GM13976 (cell line): Measurements from ENCODE around the gene BASP1.

Experiments
- DNase-seq: peaks from one replicate; pipeline ENCODE4 v3.0.0; 2012; ENCODE audit warnings: low spot score
- CTCF ChIP-seq: IDR thresholded peaks from 2 replicates; pipeline ENCODE4 v1.5.1; 2012; ENCODE audit warnings: borderline replicate concordance, mild to moderate bottlenecking; ENCODE audit not compliant: insufficient read depth; ENCODE audit errors: extremely low read depth, missing control alignments, control extremely low read depth
- in situ Hi-C: fragments of 300-500 bp; cut with MboI; formaldehyde crosslinking; loops from one replicate; pipeline ENCODE4 v1.12.0; 2022; ENCODE audit warnings: low sequenced_read_pairs, mixed read lengths, inconsistent platforms; ENCODE audit not compliant: unreplicated experiment

BASP1 gene

DNA sequence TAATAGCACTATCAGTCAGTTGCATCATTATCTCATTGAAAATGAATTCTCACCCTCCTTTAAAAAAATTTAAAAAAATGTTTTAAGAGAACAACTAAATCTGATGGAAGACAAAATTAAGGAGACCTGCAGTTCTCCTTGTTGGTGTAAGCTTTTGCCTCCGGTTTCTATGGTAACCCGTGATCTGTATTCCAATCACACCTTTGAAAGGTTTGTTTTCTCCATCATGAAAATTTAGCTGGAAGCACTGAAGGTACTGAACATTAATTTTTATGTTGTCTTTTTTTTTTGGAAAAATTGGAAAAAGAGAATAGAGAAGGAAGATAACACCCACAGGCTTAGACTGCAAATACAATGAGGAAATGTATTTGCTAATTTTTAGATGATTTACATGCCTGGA, 2.5 kb upstream of the BASP1 start:
- in situ Hi-C loops, result loop anchor here (10.0 to 25.0 kb wide), 2 partner anchors 897 to 1100 kb away; no protein-coding TSS in a partner anchor
- TF ChIP-seq CTCF, result no peak
- no peak for DNase-seq

GRCh38 chr5:17215361-17215760, 2.1 kb upstream of the BASP1 start:
- no peak for DNase-seq
- no peak for TF ChIP-seq CTCF
- in situ Hi-C loops, result loop anchor here (10.0 to 25.0 kb wide), 2 partner anchors 897 to 1099 kb away; no protein-coding TSS in a partner anchor

DNA sequence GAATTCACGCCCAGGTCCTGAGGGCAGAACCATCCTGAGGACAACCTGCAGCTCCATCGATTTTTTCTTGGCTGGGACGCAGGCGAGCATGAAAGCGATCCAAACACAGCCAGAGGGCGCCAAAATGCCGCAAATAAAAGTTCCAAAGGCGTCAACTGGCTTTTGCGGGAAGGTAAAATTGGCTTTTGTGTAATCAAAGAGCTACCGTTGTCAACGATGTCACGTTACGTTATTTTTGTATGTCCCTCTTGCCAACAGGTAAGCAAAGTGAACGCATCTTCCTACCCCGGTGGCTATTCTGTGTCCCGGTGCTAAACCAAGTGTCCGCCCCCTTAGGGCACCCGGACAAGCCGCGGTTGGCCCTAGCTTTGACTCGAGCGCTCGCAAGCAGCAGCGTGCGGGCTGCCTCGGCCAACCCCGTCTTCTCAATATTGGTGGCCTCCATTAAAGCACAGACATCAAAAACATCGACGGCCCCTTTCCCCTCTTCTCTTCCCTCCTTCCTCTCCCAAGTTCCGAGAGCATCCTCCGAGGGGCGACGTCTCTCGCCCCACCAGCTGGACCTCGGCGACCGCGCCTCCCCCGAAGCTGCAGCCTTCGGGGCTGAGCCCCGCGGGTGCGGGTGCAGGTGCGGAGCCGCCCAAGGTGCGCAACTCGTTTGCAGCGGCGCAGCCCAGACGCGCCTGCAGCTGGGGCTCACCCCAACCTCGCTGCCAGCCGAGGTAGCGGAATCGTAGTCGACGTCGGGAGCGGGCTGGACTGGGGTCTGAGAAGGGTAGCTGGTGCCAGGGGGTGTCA, 1.1 kb upstream of the BASP1 start:
- TF ChIP-seq CTCF, result peak; percentile 81
- peak; percentile 73 for DNase-seq
- in situ Hi-C loops, result loop anchor here (10.0 to 25.0 kb wide), 2 partner anchors 896 to 1098 kb away; no protein-coding TSS in a partner anchor

GRCh38 chr5:17216974-17217492, 398 bp upstream of the BASP1 start:
- no peak for DNase-seq
- no peak for TF ChIP-seq CTCF
- in situ Hi-C loops, result loop anchor here (10.0 to 25.0 kb wide), 2 partner anchors 895 to 1098 kb away; no protein-coding TSS in a partner anchor

GRCh38 chr5:17218353-17219005, 1.0 kb downstream of the BASP1 start:
- peak; percentile 46 for DNase-seq
- in situ Hi-C loops, result loop anchor here (10.0 to 25.0 kb wide), 2 partner anchors 894 to 1096 kb away; no protein-coding TSS in a partner anchor
- no peak for TF ChIP-seq CTCF

DNA sequence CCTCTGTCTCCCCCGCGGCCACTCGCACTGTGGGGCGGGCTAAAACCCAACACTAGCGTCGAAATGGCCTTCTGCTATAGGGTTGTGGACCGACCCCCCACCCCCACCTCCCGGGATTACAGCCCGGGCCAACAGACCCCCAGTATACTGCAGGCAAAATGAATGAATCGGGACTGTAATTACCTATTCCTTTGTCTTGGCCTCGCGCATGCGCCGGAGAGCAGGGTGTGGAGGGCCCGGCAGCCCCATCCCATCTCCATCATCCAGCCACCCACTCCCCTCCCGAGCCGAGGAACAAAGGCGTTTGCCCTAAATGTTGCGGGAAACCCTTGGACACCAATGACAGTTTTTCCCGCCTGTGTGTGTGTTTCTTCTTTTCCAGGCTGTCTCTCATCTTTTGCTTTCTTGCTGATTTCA, 1.6 kb downstream of the BASP1 start:
- TF ChIP-seq CTCF, result no peak
- in situ Hi-C loops, result loop anchor here (10.0 to 25.0 kb wide), 2 partner anchors 893 to 1096 kb away; no protein-coding TSS in a partner anchor
- peak; percentile 48 for DNase-seq
